ENCODE results near the gene AZGP1. TPM values are rescaled to one million over a fixed set of nuclear protein-coding genes. Genes with fewer than 3 reads are reported as not detected.

The AZGP1 gene
- total RNA-seq, result not detected in 2 replicates

DNA sequence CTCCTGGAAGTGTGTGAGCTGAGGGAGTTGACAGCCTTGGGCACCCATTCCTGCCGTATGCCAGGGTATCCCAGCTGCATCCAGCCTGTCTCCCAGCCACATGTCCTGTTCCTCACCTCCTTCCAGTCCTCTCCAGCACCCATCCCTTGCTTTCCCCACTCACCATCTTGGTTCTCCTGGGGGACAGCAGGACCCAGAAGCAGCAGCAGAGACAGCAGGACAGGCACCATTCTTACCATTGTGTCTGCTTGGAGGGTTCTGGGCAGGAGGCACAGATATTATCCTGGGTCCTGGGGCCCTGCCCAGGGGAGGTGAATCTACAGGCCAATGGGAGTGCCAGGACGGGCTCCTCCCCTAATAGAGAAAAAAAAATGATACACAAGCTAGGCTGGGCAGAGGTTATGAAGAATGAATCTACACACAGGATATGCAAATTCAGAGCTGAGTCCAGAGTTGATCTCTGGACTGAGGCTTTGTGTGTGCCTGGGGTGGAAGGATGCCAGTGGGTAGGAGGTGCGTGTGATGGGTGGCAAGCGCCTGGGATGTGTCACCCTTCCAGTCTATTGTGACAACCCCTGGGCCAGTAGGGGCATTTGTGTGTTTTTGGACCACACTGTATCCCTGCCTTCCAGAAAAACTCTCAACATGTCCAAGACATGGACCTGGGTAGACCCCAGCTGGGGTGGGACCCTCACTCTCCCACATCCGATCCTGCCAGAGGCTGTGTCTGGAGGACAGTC is at the start of gene AZGP1:
Gene AZGP1 (minus strand): TSS at position 250 of the 740 bp plus-strand sequence. CDS start 11 bp downstream, at position 239.

DNA sequence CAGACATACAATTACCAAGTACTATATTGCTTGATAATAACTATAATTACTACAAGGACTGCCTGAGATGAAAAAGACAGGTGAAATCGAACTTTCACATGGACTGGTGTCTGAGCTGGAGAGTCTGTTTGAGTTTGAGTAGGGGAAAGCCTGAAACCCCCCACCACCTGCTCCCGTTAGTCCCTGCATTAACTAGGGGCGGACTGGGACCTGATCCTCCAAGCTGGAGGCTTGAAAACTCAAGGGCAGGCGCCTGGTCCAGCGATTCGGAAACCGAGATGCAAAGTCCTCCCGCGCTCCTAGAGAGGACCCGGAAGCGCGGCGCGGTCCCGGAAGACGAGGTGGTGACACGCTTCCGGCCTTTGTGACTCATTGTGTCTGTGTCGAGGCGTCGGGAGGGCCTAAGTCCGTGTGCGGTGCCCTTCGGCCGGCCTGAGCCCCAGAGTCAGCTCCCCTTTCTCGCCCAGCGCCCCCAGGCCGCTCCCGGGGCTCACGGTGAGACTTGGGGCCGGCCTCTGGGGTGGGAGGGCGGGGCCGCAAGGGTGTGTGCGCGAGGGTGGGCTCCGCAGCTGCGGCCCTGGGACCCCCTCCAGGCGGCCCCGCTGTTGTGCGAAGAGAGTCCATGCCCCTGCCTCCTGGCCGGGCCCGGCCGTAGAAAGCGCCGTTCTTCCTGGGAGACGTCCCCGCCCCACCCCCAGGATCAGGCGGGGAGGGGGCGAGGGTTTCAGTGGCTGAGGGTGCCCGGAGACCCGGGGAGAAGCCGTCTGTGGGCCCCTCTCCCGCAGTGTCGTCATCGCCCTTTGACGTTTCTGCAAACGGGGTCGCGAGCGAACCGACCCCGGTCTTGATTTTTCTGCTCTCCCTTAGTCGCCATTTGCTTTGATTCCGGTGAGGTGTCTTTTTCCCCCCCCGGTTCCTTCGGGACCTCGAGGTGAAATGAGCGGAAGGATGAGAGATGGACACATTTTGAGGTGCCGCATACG is 39.7 kb upstream of the AZGP1 start, which contains the start of gene ZKSCAN1:
Gene ZKSCAN1 (plus strand): TSS at position 365 of the 983 bp plus-strand sequence. CDS start 7,911 bp downstream, outside the sequence.

DNA sequence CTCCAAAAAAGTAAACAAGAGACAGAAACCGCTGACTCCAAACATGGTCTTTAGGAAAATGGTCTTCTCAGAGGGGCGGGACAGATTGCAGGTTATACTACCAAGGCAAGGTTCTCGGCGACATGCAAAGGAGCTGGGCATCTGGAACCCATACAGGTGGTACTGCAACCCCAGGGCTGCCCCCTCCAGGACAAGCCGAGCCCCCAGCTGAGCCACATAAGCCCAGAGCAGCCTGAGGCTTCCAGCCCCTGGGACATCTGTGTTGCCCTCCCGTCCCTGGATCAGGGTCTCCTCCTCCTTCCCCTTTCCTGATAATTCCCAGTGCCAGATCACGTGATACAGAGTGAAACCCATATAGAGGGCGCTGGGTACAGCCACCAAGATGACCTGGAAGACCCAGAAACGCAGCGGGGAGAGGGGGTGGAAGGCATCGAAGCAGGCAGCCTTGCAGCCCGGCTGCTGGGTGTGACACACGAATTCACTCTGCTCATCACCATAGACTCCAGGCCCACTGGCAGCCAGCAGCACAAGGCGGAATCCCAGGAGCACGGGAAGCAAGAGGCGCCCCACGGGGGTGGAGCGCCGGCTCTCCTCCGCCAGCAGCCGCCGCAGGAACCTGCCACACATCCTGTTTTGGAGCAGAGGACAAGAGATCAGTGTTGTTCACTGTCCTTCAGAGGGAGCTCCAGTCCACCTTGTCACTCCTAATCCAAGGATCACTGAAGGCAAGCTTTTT is 46.7 kb downstream of the AZGP1 start, which contains the start of gene GJC3:
Gene GJC3 (minus strand): TSS at position 627 of the 736 bp plus-strand sequence. CDS start 0 bp downstream, at position 627.

DNA sequence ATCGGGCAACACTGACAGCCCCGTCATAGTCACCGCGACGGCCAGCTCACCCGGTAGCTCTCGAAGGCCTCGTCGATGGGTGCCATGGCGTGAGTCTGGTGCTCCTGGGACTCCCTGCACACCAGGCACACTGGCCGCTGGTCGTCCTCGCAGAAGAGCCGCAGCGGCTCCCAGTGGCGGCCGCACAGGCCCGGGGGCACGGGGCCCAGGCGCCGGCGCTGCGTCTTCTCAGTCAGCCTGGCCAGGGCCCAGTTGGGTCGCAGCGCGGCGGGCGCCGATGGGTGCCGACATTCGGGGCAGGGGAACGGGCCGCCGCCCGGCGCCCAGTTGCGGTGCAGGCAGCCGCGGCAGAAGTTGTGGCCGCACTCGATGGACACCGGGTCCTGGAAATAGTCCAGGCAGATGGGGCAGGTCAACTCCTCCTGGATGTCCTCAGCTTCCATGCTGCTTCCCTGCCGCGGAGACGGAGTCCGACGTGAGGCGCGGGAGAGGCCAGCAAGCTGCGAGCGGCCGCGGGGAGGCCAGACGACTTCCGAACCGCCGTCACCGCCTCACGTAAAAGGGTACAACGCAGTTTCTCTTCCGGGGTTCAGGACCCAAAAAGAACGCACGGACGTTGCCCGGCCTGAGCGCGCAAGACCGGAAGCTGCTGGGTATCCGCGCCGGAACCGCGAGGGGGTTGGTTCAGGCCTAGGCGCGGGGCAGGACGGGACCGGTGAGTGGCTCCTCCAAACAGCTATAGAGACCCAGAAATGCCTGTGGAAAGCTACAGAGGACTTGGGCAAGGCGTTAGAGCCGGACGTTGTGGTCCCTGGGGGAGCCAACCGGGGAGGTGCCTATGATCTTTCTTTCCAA is 56.6 kb downstream of the AZGP1 start, which contains the start of gene TRIM4:
Gene TRIM4 (minus strand): TSS at position 572 of the 855 bp plus-strand sequence. CDS start 129 bp downstream, at position 443.

Other genes starting within 250 kb of the AZGP1 start
- gene CYP3A7, start 240.8 kb downstream of the AZGP1 start, total RNA-seq, result not detected in 2 replicates
- gene CYP3A4, start 191.8 kb downstream of the AZGP1 start, total RNA-seq, result not detected in 2 replicates
- gene CYP3A43, start 148.0 kb downstream of the AZGP1 start, total RNA-seq, result not detected in 2 replicates
- under 0.01 and 0.25 TPM in 2 replicates for gene OR2AE1, start 99.0 kb downstream of the AZGP1 start, total RNA-seq
- gene TRIM4, start 56.5 kb downstream of the AZGP1 start, total RNA-seq, result 14.2 and 24.7 TPM in 2 replicates
- gene GJC3, start 46.4 kb downstream of the AZGP1 start, total RNA-seq, result 0.16 and 0.31 TPM in 2 replicates
- gene ZKSCAN1, start 39.6 kb upstream of the AZGP1 start, total RNA-seq, result 18.3 and 55.8 TPM in 2 replicates
- 5.8 and 8.4 TPM in 2 replicates for gene ZSCAN21, start 73.7 kb upstream of the AZGP1 start, total RNA-seq
- gene ZNF3, start 105.7 kb upstream of the AZGP1 start, total RNA-seq, result 17.8 and 35.7 TPM in 2 replicates
- 87.1 and 87.8 TPM in 2 replicates for gene COPS6, start 112.9 kb upstream of the AZGP1 start, total RNA-seq
- 98.1 and 113 TPM in 2 replicates for gene MCM7, start 125.4 kb upstream of the AZGP1 start, total RNA-seq
- 16.4 and 19.5 TPM in 2 replicates for gene AP4M1, start 125.6 kb upstream of the AZGP1 start, total RNA-seq
- 18.5 and 46.6 TPM in 2 replicates for gene TAF6, start 143.3 kb upstream of the AZGP1 start, total RNA-seq
- 38.9 and 45.6 TPM in 2 replicates for gene CNPY4, start 143.6 kb upstream of the AZGP1 start, total RNA-seq
- gene MBLAC1, start 150.9 kb upstream of the AZGP1 start, total RNA-seq, result 1.8 and 2.0 TPM in 2 replicates
- gene LAMTOR4, start 172.9 kb upstream of the AZGP1 start, total RNA-seq, result 98.6 and 171 TPM in 2 replicates
- gene TRAPPC14, start 182.7 kb upstream of the AZGP1 start, total RNA-seq, result 3.9 and 7.7 TPM in 2 replicates
- gene GAL3ST4, start 192.6 kb upstream of the AZGP1 start, total RNA-seq, result 0.49 and 0.88 TPM in 2 replicates
- 1.3 and 3.9 TPM in 2 replicates for gene GPC2, start 201.3 kb upstream of the AZGP1 start, total RNA-seq
- 0.25 and 0.32 TPM in 2 replicates for gene STAG3, start 201.9 kb upstream of the AZGP1 start, total RNA-seq
- not detected in 2 replicates for gene PVRIG, start 243.9 kb upstream of the AZGP1 start, total RNA-seq

All from bladder microvascular endothelial cell (primary cell).